HL-60 (cell line): ENCODE measurements around the gene PPIP5K2.
"Not testable (repeated sequence)": the region's sequence is repeated elsewhere in the genome, so short reads cannot be mapped to it uniquely, and the experiment has no call there.

Experiments used
- DNase-seq, 2 experiments: peaks; one replicate each; pipeline ENCODE4 v3.0.0-alpha.2; 2010 to 2020; ENCODE audit warnings: low read depth in 1 of 2, low spot score in 1 of 2
- H3K27ac ChIP-seq: fragments of 250-450 bp; sonication (Bioruptor Pico); replicated peaks from 2 replicates; pipeline ENCODE4 v1.5.1; 2020; ENCODE audit warnings: mild to moderate bottlenecking, moderate library complexity
- H3K27me3 ChIP-seq: fragments of 250-450 bp; sonication (Bioruptor Pico); 2 replicates; pipeline ENCODE4 v1.5.1; 2021; ENCODE audit warnings: mild to moderate bottlenecking, moderate library complexity; ENCODE audit not compliant: insufficient read depth, poor library complexity, severe bottlenecking
- H3K4me3 ChIP-seq: replicated peaks from 2 replicates; pipeline ENCODE4 v1.5.1; 2011; ENCODE audit warnings: mild to moderate bottlenecking, control low read depth, low read length; ENCODE audit not compliant: insufficient read depth
- GABPA ChIP-seq: IDR thresholded peaks from 2 replicates; pipeline ENCODE4 v1.6.1; 2012; ENCODE audit warnings: low read depth
- POLR2AphosphoS5 ChIP-seq: IDR thresholded peaks from 2 replicates; pipeline ENCODE4 v1.6.1; 2012; ENCODE audit warnings: low read depth
- SPI1 ChIP-seq: IDR thresholded peaks from 2 replicates; pipeline ENCODE4 v1.6.1; 2012; ENCODE audit warnings: low read depth, mild to moderate bottlenecking, borderline replicate concordance
- TF ChIP-seq, protein P1 (sequence below): IDR thresholded peaks from one replicate; pipeline ENCODE4 v1.5.1; 2011; ENCODE audit warnings: low read length, control low read depth, inconsistent platforms; ENCODE audit not compliant: insufficient read depth
- TF ChIP-seq, protein P2 (sequence below): IDR thresholded peaks from 2 replicates; pipeline ENCODE4 v1.6.1; 2012; ENCODE audit warnings: low read depth; ENCODE audit not compliant: insufficient replicate concordance

The PPIP5K2 gene

DNA sequence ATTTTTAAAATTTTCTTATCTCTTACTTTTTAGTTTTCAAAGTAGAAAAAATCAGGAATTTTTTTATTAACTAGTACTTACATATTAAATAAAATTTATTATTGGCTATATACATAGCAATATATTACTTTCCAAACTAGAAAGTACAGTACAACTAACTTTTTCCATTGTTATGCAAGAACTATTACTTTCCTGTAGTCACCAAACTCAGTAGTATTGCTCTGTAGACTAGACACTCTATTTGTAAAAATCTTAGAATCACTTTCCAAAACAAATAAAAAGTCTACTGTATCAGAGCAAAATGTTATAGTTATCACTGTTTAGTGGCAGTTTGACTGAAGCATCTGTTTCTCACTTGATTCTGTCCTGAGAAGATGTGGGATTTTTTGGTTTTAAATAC, 83.1 kb downstream of the PPIP5K2 start:
- Histone ChIP-seq H3K27me3 (no peaks in the 10 kb centered on the region), H3K4me3 (no peak overlapping the region), H3K27ac (no peak overlapping the region)
- no peak for DNase-seq
- TF ChIP-seq GABPA (no peak), SPI1 (no peak), POLR2AphosphoS5 (no peak)
- TF ChIP-seq, protein P1, sequence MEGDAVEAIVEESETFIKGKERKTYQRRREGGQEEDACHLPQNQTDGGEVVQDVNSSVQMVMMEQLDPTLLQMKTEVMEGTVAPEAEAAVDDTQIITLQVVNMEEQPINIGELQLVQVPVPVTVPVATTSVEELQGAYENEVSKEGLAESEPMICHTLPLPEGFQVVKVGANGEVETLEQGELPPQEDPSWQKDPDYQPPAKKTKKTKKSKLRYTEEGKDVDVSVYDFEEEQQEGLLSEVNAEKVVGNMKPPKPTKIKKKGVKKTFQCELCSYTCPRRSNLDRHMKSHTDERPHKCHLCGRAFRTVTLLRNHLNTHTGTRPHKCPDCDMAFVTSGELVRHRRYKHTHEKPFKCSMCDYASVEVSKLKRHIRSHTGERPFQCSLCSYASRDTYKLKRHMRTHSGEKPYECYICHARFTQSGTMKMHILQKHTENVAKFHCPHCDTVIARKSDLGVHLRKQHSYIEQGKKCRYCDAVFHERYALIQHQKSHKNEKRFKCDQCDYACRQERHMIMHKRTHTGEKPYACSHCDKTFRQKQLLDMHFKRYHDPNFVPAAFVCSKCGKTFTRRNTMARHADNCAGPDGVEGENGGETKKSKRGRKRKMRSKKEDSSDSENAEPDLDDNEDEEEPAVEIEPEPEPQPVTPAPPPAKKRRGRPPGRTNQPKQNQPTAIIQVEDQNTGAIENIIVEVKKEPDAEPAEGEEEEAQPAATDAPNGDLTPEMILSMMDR = no peak
- TF ChIP-seq, protein P2, sequence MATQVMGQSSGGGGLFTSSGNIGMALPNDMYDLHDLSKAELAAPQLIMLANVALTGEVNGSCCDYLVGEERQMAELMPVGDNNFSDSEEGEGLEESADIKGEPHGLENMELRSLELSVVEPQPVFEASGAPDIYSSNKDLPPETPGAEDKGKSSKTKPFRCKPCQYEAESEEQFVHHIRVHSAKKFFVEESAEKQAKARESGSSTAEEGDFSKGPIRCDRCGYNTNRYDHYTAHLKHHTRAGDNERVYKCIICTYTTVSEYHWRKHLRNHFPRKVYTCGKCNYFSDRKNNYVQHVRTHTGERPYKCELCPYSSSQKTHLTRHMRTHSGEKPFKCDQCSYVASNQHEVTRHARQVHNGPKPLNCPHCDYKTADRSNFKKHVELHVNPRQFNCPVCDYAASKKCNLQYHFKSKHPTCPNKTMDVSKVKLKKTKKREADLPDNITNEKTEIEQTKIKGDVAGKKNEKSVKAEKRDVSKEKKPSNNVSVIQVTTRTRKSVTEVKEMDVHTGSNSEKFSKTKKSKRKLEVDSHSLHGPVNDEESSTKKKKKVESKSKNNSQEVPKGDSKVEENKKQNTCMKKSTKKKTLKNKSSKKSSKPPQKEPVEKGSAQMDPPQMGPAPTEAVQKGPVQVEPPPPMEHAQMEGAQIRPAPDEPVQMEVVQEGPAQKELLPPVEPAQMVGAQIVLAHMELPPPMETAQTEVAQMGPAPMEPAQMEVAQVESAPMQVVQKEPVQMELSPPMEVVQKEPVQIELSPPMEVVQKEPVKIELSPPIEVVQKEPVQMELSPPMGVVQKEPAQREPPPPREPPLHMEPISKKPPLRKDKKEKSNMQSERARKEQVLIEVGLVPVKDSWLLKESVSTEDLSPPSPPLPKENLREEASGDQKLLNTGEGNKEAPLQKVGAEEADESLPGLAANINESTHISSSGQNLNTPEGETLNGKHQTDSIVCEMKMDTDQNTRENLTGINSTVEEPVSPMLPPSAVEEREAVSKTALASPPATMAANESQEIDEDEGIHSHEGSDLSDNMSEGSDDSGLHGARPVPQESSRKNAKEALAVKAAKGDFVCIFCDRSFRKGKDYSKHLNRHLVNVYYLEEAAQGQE = no peak

DNA sequence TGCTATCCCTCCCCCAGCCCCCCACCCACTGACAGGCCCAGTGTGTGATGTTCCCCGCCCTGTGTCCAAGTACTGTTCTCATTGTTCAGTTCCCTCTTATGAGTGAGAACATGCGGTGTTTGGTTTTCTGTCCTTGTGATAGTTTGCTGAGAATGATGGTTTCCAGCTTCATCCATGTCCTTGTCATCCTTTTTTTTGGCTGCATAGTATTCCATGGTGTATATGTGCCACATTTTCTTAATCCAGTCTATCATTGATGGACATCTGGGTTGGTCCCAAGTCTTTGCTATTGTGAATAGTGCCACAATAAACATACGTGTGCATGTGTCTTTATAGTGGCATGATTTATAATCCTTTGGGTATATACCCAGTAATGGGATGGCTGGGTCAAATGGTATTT, 84.9 kb downstream of the PPIP5K2 start:
- H3K4me3 ChIP-seq, H3K27ac ChIP-seq, H3K27me3 ChIP-seq, DNase-seq: not testable (repeated sequence)

DNA sequence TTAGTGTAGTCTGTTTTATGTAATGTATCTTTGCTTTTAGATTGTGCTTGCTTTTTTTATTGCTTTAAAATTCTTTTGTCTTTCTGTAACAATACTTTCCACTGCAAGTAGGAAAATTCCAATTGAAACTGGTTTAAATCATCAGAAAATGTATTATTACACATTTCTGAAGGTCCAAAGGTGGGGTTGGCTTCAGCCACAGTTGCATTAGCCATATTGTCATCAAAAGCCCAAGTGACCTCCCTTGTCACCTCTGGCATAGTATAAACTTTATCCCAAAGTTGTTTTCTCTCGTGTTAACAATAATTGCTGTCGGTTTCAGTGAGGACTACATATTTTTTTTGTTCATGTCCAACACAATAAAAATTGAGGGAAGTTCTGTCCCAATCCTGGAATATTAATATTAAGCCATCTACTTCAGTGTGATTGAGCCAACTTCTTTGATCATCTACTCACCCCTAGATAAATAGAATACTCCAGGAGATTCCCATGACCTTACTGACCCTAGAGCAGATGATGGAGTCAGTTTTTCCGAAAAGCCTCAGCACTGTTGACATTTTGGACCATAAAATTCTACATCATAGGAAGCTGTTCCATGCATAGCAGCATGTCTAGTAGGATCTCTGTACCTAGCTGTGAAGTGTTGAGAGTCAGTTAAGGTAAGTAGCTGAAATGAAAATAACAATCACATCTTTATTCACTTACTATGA, 86.0 kb downstream of the PPIP5K2 start:
- TF ChIP-seq, protein P1 = no peak
- TF ChIP-seq POLR2AphosphoS5 = no peak
- TF ChIP-seq GABPA = no peak
- TF ChIP-seq, protein P2 = no peak
- no peak for TF ChIP-seq SPI1
- Histone ChIP-seq H3K27ac (no peak overlapping the region), H3K4me3 (no peak overlapping the region), H3K27me3 (no peaks in the 10 kb centered on the region)
- no peak for DNase-seq

DNA sequence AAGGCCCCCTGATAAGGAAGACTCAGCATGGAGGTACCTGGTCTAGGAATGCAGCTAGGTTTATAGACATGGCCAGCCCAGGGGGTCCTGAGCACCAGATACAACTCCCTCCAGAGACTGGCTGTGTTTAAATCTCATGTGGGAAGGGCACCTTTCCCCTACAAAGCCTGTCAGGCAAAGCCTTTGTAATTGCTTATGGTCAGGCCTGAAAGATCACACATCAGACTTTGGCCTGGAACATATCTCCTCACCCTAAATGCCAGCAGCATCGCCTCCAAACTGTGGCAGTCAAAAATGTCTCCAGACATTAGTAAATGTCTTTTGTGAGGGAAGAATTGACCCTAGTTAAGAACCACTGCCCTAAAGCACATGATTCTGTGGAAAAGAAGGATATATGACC, 86.9 kb downstream of the PPIP5K2 start:
- DNase-seq = no peak
- Histone ChIP-seq H3K27me3 (no peaks in the 10 kb centered on the region), H3K4me3 (no peak overlapping the region), H3K27ac (no peak overlapping the region)
- TF ChIP-seq, protein P1 = no peak
- no peak for TF ChIP-seq POLR2AphosphoS5
- TF ChIP-seq SPI1 = no peak
- no peak for TF ChIP-seq GABPA
- TF ChIP-seq, protein P2 = no peak
